HG03442 (cell line): Measurements from ENCODE around the gene ZNF773.
"Not testable (repeated sequence)": the region's sequence is repeated elsewhere in the genome, so short reads cannot be mapped to it uniquely, and the experiment has no call there.

ENCODE experiments used
- ATAC-seq: cut with Tn5 transposase; IDR thresholded peaks from one replicate; pipeline ENCODE4 v1.9.1; 2021; ENCODE audit warnings: mild to moderate bottlenecking, moderate library complexity; ENCODE audit not compliant: unreplicated experiment

ZNF773 gene

GRCh38 chr19:57499680-57500395 lies at the start of gene ZNF773:
ZNF773 (plus strand) TSS chr19:57499938; CDS start chr19:57500081, 143 bp downstream.
- peak; percentile 99 for ATAC-seq

DNA sequence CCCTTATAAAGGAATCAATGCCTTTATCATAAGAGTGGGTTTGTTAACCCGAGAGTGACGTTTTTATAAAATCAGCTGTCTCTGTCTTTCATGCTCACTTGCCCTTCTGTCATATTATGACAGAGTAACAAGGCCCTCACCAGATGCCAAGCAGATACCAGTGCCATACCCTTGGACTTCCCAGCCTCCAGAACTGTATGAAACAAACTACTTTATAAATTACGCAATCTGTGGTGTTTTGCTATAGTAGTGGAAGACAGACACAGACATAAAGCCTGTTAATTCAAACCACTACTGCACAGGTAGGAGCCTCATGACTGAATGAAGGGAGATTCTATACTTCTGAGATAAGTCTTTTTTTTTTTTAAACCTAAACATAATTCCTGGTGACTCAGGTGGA lies 47.4 kb upstream of the ZNF773 start:
- no peak for ATAC-seq

DNA sequence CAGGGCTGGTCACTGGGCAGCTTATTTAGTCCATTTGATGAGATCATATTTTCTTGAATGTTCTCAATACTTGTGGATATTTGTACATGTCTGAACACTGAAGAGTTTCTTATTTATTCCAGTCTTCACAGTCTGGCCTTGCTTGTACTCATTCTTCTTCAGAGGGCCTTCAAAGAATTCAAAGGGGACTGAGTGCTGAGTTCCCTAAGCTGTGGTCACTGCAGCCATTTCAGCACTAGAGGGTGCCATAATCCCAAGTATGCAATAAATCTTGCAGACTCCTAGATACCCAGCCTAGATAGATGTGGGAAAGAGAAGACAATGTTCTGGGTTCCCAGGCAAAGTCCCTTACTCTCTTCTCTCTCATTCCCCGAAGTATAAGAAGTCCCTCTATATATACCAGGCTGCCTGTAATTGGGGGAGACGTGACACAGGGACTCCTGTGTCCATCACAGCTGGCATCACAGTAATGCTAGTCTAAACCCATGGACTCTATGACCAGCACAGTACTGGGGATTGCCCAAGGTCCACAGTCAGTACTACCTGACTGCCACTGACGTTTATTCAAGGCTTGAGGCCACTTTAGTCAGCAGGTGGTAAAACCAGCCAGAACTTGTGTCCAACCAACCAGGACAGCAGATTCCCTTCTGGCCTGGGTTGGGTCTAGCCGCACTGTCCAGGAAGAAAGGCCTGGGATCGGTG lies 33.9 kb upstream of the ZNF773 start:
- ATAC-seq: no peak

- no peak for ATAC-seq
Measured at GRCh38 chr19:57466489-57466888, 33.2 kb upstream of the ZNF773 start.

- no peak for ATAC-seq
Measured at GRCh38 chr19:57473646-57474045, 26.1 kb upstream of the ZNF773 start.

DNA sequence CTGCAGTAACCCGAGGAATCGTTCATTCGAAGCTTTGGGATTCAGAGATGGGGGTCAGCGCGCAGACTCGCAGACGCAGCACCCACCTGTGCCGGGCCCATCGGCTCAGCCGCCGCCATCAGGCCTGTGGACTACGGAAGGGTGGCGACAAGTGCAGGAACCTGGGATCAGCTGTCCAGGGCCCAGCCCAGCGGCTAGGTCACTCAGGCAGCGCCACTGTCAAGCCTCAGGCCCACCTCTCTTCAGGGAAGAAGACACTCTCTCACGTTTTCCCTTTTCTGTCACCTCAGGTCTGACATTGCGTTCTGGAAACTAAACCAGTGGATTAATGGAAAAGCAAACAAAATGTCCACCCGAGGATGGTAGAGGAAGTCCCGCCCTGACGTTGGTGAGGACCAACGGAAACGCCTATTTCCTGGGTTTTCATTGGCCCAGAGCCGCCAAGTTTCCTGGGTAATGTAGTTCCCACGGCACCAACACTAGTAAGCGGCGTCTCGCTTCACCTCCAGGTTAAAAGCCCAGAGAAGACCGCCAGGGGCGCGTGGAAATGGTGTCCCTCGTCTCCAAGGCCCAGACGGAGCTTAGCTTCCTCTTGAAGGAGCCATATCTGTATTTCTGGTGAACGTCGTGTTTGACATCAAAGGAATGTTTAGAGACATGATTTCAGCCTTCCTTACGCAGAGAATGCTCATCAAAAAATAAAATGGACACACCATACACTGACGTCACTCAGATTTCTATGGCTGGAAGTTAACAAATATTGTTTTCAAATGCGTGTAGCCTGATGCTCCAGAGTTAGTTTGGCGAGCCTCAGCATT lies 22.3 kb upstream of the ZNF773 start, which contains the start of gene ZNF772:
Gene ZNF772 (minus strand): TSS at position 376 of the 818 bp plus-strand sequence. CDS start 257 bp downstream, at position 119.
- ATAC-seq: peak; percentile 96

- ATAC-seq: peak; percentile 93
Measured at GRCh38 chr19:57487477-57488298, 12.1 kb upstream of the ZNF773 start, which contains the start of gene ZNF419. ZNF419 (plus strand) TSS chr19:57487750; CDS start chr19:57487951, 201 bp downstream.

GRCh38 chr19:57488299-57488644 lies 11.5 kb upstream of the ZNF773 start:
- ATAC-seq: not testable (repeated sequence)

- not testable (repeated sequence) for ATAC-seq
Measured at GRCh38 chr19:57499332-57499679, 432 bp upstream of the ZNF773 start.

GRCh38 chr19:57500400-57500799 lies 662 bp downstream of the ZNF773 start:
- ATAC-seq: not testable (repeated sequence)

DNA sequence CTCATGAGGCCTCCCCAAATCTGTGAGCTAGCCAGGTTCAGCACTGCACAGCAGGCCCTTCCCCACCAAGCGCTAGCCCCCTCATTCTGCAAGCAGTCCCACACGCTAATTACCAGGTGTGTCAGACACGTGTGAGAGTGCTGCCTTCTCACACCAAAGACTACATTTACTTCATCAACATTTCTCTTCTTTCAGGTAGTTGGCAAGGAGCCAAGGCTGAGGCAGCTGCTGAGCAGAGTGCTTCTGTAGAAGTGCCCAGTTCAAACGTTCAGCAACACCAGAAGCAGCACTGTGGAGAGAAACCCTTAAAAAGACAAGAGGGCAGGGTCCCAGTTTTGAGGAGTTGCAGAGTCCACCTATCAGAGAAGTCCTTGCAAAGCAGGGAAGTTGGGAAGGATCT lies 6.4 kb downstream of the ZNF773 start:
- no peak for ATAC-seq

DNA sequence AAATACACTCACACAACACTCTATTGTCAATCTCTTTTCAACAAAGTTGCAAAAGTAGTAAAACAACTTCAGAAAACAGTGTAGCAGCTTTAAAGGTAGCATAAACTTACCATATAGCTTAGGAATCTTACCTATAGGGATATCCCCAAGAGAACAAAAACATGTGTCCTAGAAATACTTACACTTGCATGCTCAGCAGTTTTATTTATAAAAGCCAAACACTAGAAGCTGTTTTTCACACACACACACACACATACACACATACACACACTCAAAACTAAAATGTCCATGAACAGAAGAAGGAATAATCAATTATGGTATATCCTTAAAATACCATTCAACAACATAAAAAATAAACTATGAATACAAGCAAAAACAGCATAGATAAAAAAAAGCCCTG lies 11.7 kb downstream of the ZNF773 start:
- ATAC-seq: no peak

- no peak for ATAC-seq
Measured at GRCh38 chr19:57512845-57513244, 13.1 kb downstream of the ZNF773 start.

GRCh38 chr19:57515255-57515654 lies 15.5 kb downstream of the ZNF773 start:
- ATAC-seq: no peak

DNA sequence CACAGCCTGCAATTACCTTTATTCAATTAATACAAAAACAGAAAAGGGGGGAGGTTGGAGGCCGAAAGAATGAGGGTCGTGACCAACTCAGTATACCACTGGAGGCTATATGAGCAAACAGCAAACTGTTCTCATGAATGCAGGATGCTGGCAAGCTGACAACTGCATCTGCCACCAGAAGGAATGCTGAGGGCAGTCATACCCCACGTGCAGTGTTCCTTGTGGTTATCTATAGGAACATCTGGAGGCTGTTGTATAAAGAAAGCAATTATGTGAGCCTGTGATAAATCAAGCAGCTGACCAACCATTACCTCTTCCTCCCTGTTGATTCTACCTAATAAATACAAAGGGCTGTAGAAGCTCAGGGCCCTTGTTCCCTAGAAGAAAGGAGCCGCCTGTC lies 18.3 kb downstream of the ZNF773 start:
- ATAC-seq: not testable (repeated sequence)

- ATAC-seq: peak; percentile 97
Measured at GRCh38 chr19:57527136-57527881, 27.6 kb downstream of the ZNF773 start, which contains the start of gene ZNF549. ZNF549 (plus strand) TSS chr19:57527356; CDS start chr19:57527574, 218 bp downstream.

DNA sequence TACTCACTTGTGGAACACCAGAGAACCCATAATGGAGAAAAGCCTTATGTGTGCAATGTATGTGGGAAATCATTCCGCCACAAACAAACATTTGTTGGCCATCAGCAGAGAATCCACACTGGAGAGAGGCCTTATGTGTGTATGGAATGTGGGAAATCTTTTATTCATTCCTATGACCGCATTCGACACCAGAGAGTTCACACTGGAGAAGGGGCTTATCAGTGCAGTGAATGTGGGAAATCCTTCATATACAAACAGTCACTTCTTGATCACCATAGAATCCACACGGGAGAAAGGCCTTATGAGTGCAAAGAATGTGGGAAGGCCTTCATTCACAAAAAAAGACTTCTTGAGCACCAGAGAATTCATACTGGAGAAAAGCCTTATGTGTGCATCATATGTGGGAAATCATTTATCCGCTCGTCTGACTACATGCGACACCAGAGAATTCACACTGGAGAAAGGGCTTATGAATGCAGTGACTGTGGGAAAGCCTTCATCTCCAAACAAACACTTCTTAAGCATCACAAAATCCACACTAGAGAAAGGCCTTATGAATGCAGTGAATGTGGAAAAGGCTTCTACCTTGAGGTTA lies 38.3 kb downstream of the ZNF773 start:
- ATAC-seq: no peak

DNA sequence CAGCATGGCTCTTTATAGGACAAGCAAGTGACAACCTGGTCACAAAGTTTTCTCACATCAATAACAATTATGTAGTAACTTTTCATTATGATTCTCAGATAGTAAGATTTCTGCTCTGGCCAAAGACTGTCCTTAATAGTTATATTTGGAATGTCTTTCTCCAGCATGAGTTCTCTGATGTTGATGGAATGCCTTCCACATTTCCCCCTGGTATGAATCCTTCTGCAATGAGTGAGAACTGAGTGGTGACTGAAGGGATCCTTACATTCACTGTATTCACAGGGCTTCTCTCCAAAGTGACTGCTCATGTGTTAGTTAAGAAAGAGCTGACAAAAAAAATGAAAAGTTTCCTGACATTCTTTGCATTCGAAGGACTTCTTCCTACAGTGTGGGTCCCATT lies 46.8 kb downstream of the ZNF773 start:
- ATAC-seq: no peak

DNA sequence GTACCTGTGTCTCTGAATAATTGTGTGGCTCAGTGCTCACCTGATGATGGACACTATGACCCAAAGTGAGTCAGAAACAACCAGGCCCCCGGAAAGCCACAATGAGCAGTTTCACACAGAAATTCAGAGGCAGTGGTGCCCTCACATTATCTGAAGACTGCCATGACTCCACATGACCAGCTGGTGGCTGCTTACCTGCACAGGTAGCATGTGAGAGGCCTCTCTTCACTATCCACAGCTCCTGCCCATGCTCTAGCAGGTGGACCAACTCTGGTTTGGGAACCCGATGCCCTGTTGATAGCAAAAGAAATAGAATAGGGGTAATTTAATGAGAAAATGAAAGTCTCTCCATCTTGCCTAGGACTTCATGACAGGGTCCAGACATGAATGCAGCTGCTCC lies 52.7 kb downstream of the ZNF773 start:
- ATAC-seq: no peak
